NCI-H2107 treated with DMSO at 0.1 percent for 48 hours (cell line): ENCODE data around the gene PDK2.
A peak's percentile ranks its signal among the peaks of the same experiment; 100 is the strongest.

Experiments used
- DNase-seq: peaks from one replicate; lab custom pipeline; 2025; ENCODE audit not compliant: unreplicated experiment; lab: John Stamatoyannopoulos, UW

PDK2 gene

GRCh38 chr17:50114849-50115357 is 19.8 kb downstream of the PDK2 start:
- peak; percentile 36 for DNase-seq

GRCh38 chr17:50115756-50116155 is 20.6 kb downstream of the PDK2 start:
- no peak for DNase-seq

GRCh38 chr17:50117202-50118051 is 22.3 kb downstream of the PDK2 start:
- DNase-seq, result peak; percentile 26

- DNase-seq, result no peak
These were observed 23.1 kb downstream of the PDK2 start for GRCh38 chr17:50118076-50118827.

- DNase-seq, result no peak
These were observed 23.7 kb downstream of the PDK2 start for GRCh38 chr17:50118828-50119218.

- no peak for DNase-seq
These were observed 25.5 kb downstream of the PDK2 start for GRCh38 chr17:50120475-50121253.

- no peak for DNase-seq
These were observed 27.8 kb downstream of the PDK2 start for GRCh38 chr17:50122945-50123344.

GRCh38 chr17:50123649-50124349 is 28.6 kb downstream of the PDK2 start:
- no peak for DNase-seq

GRCh38 chr17:50125420-50125997 is 30.4 kb downstream of the PDK2 start:
- DNase-seq, result no peak

- DNase-seq, result no peak
These were observed 32.7 kb downstream of the PDK2 start for GRCh38 chr17:50127697-50128361.

GRCh38 chr17:50128441-50129352 is 33.5 kb downstream of the PDK2 start:
- no peak for DNase-seq

- DNase-seq, result no peak
These were observed 34.2 kb downstream of the PDK2 start for GRCh38 chr17:50129353-50129727.

- no peak for DNase-seq
These were observed 34.8 kb downstream of the PDK2 start, which contains the start of gene SAMD14 for GRCh38 chr17:50129728-50130558. TSS of gene SAMD14 (minus strand) at chr17:50130160. CDS start at chr17:50124959, 5,201 bp downstream.

- DNase-seq, result peak; percentile 68
These were observed 35.6 kb downstream of the PDK2 start for GRCh38 chr17:50130559-50131305.

- no peak for DNase-seq
These were observed 37.1 kb downstream of the PDK2 start for GRCh38 chr17:50132104-50132794.

- DNase-seq, result no peak
These were observed 38.0 kb downstream of the PDK2 start for GRCh38 chr17:50133028-50133768.
